H1 (cell line): ENCODE results near the gene C19orf44. TPM values are rescaled to one million over a fixed set of nuclear protein-coding genes. Genes with fewer than 3 reads are reported as not detected.

ENCODE experiments used
- CTCF ChIA-PET: fragments of 300-600 bp; sonication (Branson Sonifier 250); formaldehyde crosslinking; loops from one replicate; lab custom pipeline; 2021; ENCODE audit not compliant: partially characterized antibody; lab: Charles Lee
- POLR2A ChIA-PET: fragments of 300-600 bp; sonication (Branson Sonifier 250); formaldehyde crosslinking; loops from one replicate; lab custom pipeline; 2021; ENCODE audit warnings: inconsistent platforms; ENCODE audit not compliant: partially characterized antibody; lab: Charles Lee
- DNase-seq, 2 experiments: peaks; one replicate each; pipeline versions ENCODE4 v3.0.0 to v3.0.0-alpha.2; 2010 to 2022; ENCODE audit warnings: low spot score in 2 of 2, low read depth in 1 of 2, mixed read lengths in 1 of 2
- FAIRE-seq: peaks from 2 replicates; lab custom pipeline; 2011; peaks lifted over from hg19 to GRCh38; lab: Jason Lieb, UNC
- H2AFZ ChIP-seq: 2 replicates; pipeline ENCODE4 v1.8.1; 2012; ENCODE audit warnings: low read length, inconsistent platforms
- H2AK5ac ChIP-seq: 2 replicates; pipeline ENCODE4 v1.6.1; 2013; ENCODE audit warnings: low read depth, low read length
- H2BK120ac ChIP-seq: replicated peaks from 2 replicates; pipeline ENCODE3; 2013; ENCODE audit warnings: low read depth, low read length, inconsistent platforms
- H2BK12ac ChIP-seq: 2 replicates; pipeline ENCODE4 v1.6.1; 2013; ENCODE audit warnings: low read depth, low read length
- H2BK15ac ChIP-seq: 2 replicates; pipeline ENCODE4 v1.6.1; 2013; ENCODE audit warnings: low read length
- H2BK20ac ChIP-seq: 2 replicates; pipeline ENCODE4 v1.6.1; 2013; ENCODE audit warnings: low read length
- H2BK5ac ChIP-seq: 2 replicates; pipeline ENCODE4 v1.6.1; 2013; ENCODE audit warnings: low read depth, low read length
- H3K14ac ChIP-seq: 2 replicates; pipeline ENCODE4 v1.6.1; 2013; ENCODE audit warnings: inconsistent platforms; ENCODE audit not compliant: insufficient read length
- H3K18ac ChIP-seq: 2 replicates; pipeline ENCODE4 v1.6.1; 2013; ENCODE audit warnings: low read length; ENCODE audit errors: extremely low read depth
- H3K23ac ChIP-seq: 2 replicates; pipeline ENCODE4 v1.6.1; 2013; ENCODE audit warnings: inconsistent platforms; ENCODE audit not compliant: insufficient read length
- H3K23me2 ChIP-seq: 2 replicates; pipeline ENCODE4 v1.6.1; 2013; ENCODE audit warnings: low read depth, low read length
- H3K27ac ChIP-seq: 2 replicates; pipeline ENCODE4 v1.6.1; 2011; ENCODE audit warnings: low read depth, low read length, inconsistent platforms
- H3K27me3 ChIP-seq, 4 experiments: replicated peaks in 1 of 4; 1 replicate in 1 of 4; 2 replicates in 3 of 4; pipeline versions ENCODE4 v1.6.1 to v1.8.1; 2011 to 2013; ENCODE audit warnings: low read length in 3 of 4, mild to moderate bottlenecking in 3 of 4, inconsistent platforms in 2 of 4, mixed read lengths in 2 of 4, moderate library complexity in 1 of 4; ENCODE audit not compliant: control insufficient read depth in 3 of 4, insufficient read depth in 3 of 4; ENCODE audit errors: extremely low read depth in 1 of 4
- H3K36me3 ChIP-seq, 4 experiments: 2 replicates each; pipeline versions ENCODE4 v1.6.1 to v1.8.1; 2011 to 2013; ENCODE audit warnings: mild to moderate bottlenecking in 4 of 4, low read length in 3 of 4, moderate library complexity in 2 of 4, control low read depth in 1 of 4, inconsistent platforms in 1 of 4; ENCODE audit not compliant: insufficient read depth in 4 of 4, control insufficient read depth in 2 of 4
- H3K4ac ChIP-seq: replicated peaks from 2 replicates; pipeline ENCODE3; 2013; ENCODE audit warnings: low read length, low read depth, mixed read lengths, inconsistent platforms; ENCODE audit not compliant: insufficient read length
- H3K4me1 ChIP-seq, 4 experiments: replicated peaks in 1 of 4; 1 replicate in 1 of 4; 2 replicates in 3 of 4; pipeline versions ENCODE4 v1.6.1 to v1.8.1; 2011 to 2013; ENCODE audit warnings: low read length in 3 of 4, inconsistent platforms in 2 of 4, mixed read lengths in 1 of 4; ENCODE audit not compliant: insufficient read depth in 4 of 4, control insufficient read depth in 3 of 4
- H3K4me2 ChIP-seq, 2 experiments: 2 replicates each; pipeline versions ENCODE4 v1.6.1 to v1.8.1; 2011 to 2013; ENCODE audit warnings: low read depth in 2 of 2, low read length in 2 of 2, control low read depth in 1 of 2, inconsistent platforms in 1 of 2, mild to moderate bottlenecking in 1 of 2; ENCODE audit not compliant: insufficient read depth in 1 of 2
- H3K4me3 ChIP-seq, 4 experiments: fragments of 200-600, 300-600 bp in 1 of 4; sonication (generic), shearing (Covaris generic), sonication (Bioruptor Twin) in 1 of 4; 2 replicates each; pipeline versions ENCODE4 v1.5.1 to v1.8.1; 2011 to 2016; ENCODE audit warnings: low read length in 4 of 4, low read depth in 3 of 4, control low read depth in 2 of 4, inconsistent platforms in 2 of 4, mild to moderate bottlenecking in 2 of 4, mixed read lengths in 1 of 4, moderate library complexity in 1 of 4; ENCODE audit not compliant: insufficient read depth in 2 of 4; ENCODE audit errors: extremely low read depth in 1 of 4
- H3K56ac ChIP-seq: replicated peaks from 2 replicates; pipeline ENCODE3; 2013; ENCODE audit warnings: low read depth, mild to moderate bottlenecking, mixed read lengths, low read length, inconsistent platforms; ENCODE audit not compliant: insufficient read length
- H3K79me1 ChIP-seq: 2 replicates; pipeline ENCODE4 v1.6.1; 2013; ENCODE audit warnings: low read depth, low read length, control low read depth
- H3K79me2 ChIP-seq, 2 experiments: 2 replicates each; pipeline versions ENCODE4 v1.6.1 to v1.8.1; 2012 to 2013; ENCODE audit warnings: low read length in 2 of 2, mild to moderate bottlenecking in 2 of 2, inconsistent platforms in 1 of 2; ENCODE audit not compliant: insufficient read depth in 2 of 2, control insufficient read depth in 1 of 2
- H3K9ac ChIP-seq, 4 experiments: replicated peaks in 1 of 4; 1 replicate in 1 of 4; 2 replicates in 3 of 4; pipeline versions ENCODE4 v1.6.1 to v1.8.1; 2011 to 2013; ENCODE audit warnings: low read depth in 3 of 4, low read length in 3 of 4, control low read depth in 2 of 4, mild to moderate bottlenecking in 2 of 4, moderate library complexity in 2 of 4, inconsistent platforms in 1 of 4; ENCODE audit errors: extremely low read depth in 1 of 4
- H3K9me3 ChIP-seq, 2 experiments: 2 replicates each; pipeline versions ENCODE4 v1.6.1 to v1.8.1; 2012 to 2013; ENCODE audit warnings: mild to moderate bottlenecking in 2 of 2, moderate library complexity in 2 of 2, control low read depth in 1 of 2, inconsistent platforms in 1 of 2, low read depth in 1 of 2, low read length in 1 of 2, mixed read lengths in 1 of 2; ENCODE audit not compliant: insufficient read depth in 2 of 2
- H4K20me1 ChIP-seq, 2 experiments: replicated peaks in 1 of 2; 2 replicates each; pipeline versions ENCODE3 to v1.8.1; 2011 to 2013; ENCODE audit warnings: inconsistent platforms in 2 of 2, low read length in 2 of 2, mild to moderate bottlenecking in 1 of 2; ENCODE audit not compliant: insufficient read depth in 2 of 2, control insufficient read depth in 1 of 2
- H4K5ac ChIP-seq: 2 replicates; pipeline ENCODE4 v1.6.1; 2013; ENCODE audit warnings: low read length, low read depth, mixed read lengths, inconsistent platforms; ENCODE audit not compliant: insufficient read length
- H4K8ac ChIP-seq: 2 replicates; pipeline ENCODE4 v1.8.0; 2013; ENCODE audit warnings: mild to moderate bottlenecking, moderate library complexity, low read length, inconsistent platforms; ENCODE audit not compliant: insufficient read depth; ENCODE audit errors: extremely low read depth
- H4K91ac ChIP-seq: replicated peaks from 2 replicates; pipeline ENCODE3; 2013; ENCODE audit warnings: low read length, mixed read lengths, inconsistent platforms; ENCODE audit not compliant: insufficient read length
- BRCA1 ChIP-seq: IDR thresholded peaks from 2 replicates; pipeline ENCODE4 v1.6.1; 2012; ENCODE audit warnings: low read depth, low read length, improper control_type of control experiment
- CEBPB ChIP-seq: IDR thresholded peaks from 2 replicates; pipeline ENCODE4 v1.6.1; 2012; ENCODE audit warnings: low read depth, low read length
- CHD2 ChIP-seq: IDR thresholded peaks from 2 replicates; pipeline ENCODE4 v1.6.1; 2012; ENCODE audit warnings: low read length, improper control_type of control experiment
- CTCF ChIP-seq, 3 experiments: IDR thresholded peaks; 1 replicate in 2 of 3; 2 replicates in 1 of 3; pipeline versions ENCODE4 v1.5.1 to v1.6.1; 2011; ENCODE audit warnings: low read length in 3 of 3, mild to moderate bottlenecking in 3 of 3, inconsistent platforms in 2 of 3, low read depth in 1 of 3, moderate library complexity in 1 of 3; ENCODE audit not compliant: insufficient read depth in 1 of 3; ENCODE audit errors: control extremely low read depth in 1 of 3
- MAFK ChIP-seq: IDR thresholded peaks from 2 replicates; pipeline ENCODE4 v1.6.1; 2012; ENCODE audit warnings: low read depth, mild to moderate bottlenecking, improper control_type of control experiment, low read length
- RBBP5 ChIP-seq: IDR thresholded peaks from 2 replicates; pipeline ENCODE4 v1.7.1; 2012; ENCODE audit warnings: low read depth, mild to moderate bottlenecking, inconsistent platforms, low read length, moderate library complexity, borderline replicate concordance
- SP4 ChIP-seq: IDR thresholded peaks from 2 replicates; pipeline ENCODE4 v1.6.1; 2012; ENCODE audit warnings: low read length, inconsistent platforms
- SRF ChIP-seq: IDR thresholded peaks from 2 replicates; pipeline ENCODE4 v1.6.1; 2011; ENCODE audit warnings: mild to moderate bottlenecking, low read depth, low read length, moderate library complexity
- USF2 ChIP-seq: IDR thresholded peaks from 2 replicates; pipeline ENCODE4 v1.6.1; 2011; ENCODE audit warnings: low read length, improper control_type of control experiment
- WGBS, 2 experiments: shearing (Covaris generic) in 1 of 2; methylation state at CpG; one replicate each; pipeline versions ENCODE4 v1.1.6 to v1.1.7; 2013 to 2015; ENCODE audit warnings: low lambda C conversion rate in 2 of 2, mixed read lengths in 2 of 2, inconsistent platforms in 1 of 2, low coverage in 1 of 2, missing lambda C conversion rate in 1 of 2; ENCODE audit not compliant: insufficient replicate concordance in 2 of 2, insufficient coverage in 1 of 2, insufficient read length in 1 of 2; ENCODE audit errors: extremely low coverage in 1 of 2, missing lambda C conversion rate in 1 of 2; 5-methylcytosine and 5-hydroxymethylcytosine counted together
- polyA plus RNA-seq, 7 experiments: library from polyadenylated mRNA; depleted of rRNA in 3 of 7; stranded (reverse) in 5 of 7; unstranded in 2 of 7; fragments of >200 nt in 5 of 7; fragments of 200-250 nt in 2 of 7; gene quantifications; 1 replicate in 5 of 7; 2 replicates in 1 of 7; 4 replicates in 1 of 7; pipeline versions ENCODE4 v1.2.1 to v1.2.3, GENCODE V29; 2011 to 2013; ENCODE audit warnings: missing spikeins in 2 of 7, mixed read lengths in 2 of 7
- total RNA-seq: library from RNA; stranded (reverse); fragmentation: NEBNext Ultra II Directional; extraction: Animal tissue kit (Norgen Biotek cat#: 25700); gene quantifications from 2 replicates; pipeline ENCODE4 v1.2.1, GENCODE V29; 2021

The C19orf44 gene
- total and polyA plus RNA-seq, 2 of the 8 experiments (the other 6 are each of a cell fraction or from before 2014, with no cell fraction given), result 2.1 to 4.5 TPM

GRCh38 chr19:16566161-16566560 lies 70.0 kb downstream of the C19orf44 start:
- no peak overlapping the region for H3K18ac ChIP-seq
- no peak for TF ChIP-seq MAFK
- TF ChIP-seq BRCA1, result no peak
- TF ChIP-seq SP4, result no peak
- TF ChIP-seq CEBPB, result no peak
- no peak for TF ChIP-seq RBBP5
- TF ChIP-seq CHD2, result no peak
- no peak for TF ChIP-seq USF2
- no peak for TF ChIP-seq SRF
- no peak for TF ChIP-seq CTCF (IDR thresholded peaks at IDR 0.05; ENCODE audit: control extremely low read depth in 1 of 3, insufficient read depth in 1 of 3, low read depth in 1 of 3, low read length in 3 of 3)
- TF ChIP-seq, all 59 proteins: peak for 0
- Histone ChIP-seq H2AFZ (no peak overlapping the region), H2BK5ac (no peak overlapping the region), H3K23me2 (no peaks in the 10 kb centered on the region), H3K4me3 (no peak overlapping the region), H3K4me2 (no peak overlapping the region), H3K14ac (no peak overlapping the region), H4K91ac (no peak overlapping the region), H3K27me3 (no peaks in the 10 kb centered on the region; a peak in 1 of 7 replicates), H4K8ac (no peak overlapping the region; the same call in 1 of the 2 replicates), H3K4ac (no peak overlapping the region), H4K5ac (no peak overlapping the region), H3K56ac (no peak overlapping the region), H3K36me3 (peaks cover 13 to 50% (median 15%) of the 10 kb centered on the region in 4 experiments), H3K4me1 (peaks cover 0 to 1% (median under 1%) of the 10 kb centered on the region in 4 experiments; a peak in 4 of 7 replicates), H2BK15ac (no peak overlapping the region), H2AK5ac (no peak overlapping the region), H2BK20ac (no peak overlapping the region), H2BK12ac (no peak overlapping the region), H2BK120ac (no peak overlapping the region), H3K23ac (no peak overlapping the region), H3K27ac (no peak overlapping the region), H3K9me3 (no peaks in the 10 kb centered on the region), H3K9ac (no peak overlapping the region), H4K20me1 (peaks cover 6 to 8% of the 10 kb centered on the region in 2 experiments), H3K79me2 (peaks cover 0 to 15% of the 10 kb centered on the region in 2 experiments; a peak in 3 of 4 replicates), H3K79me1 (peaks cover 8% of the 10 kb centered on the region; the same call in 1 of the 2 replicates)
- DNase-seq, result no peak
- ChIA-PET CTCF (interaction anchor here (1.5 kb wide), 1 partner anchor 48 kb away, joined by 3 read pairs; no protein-coding TSS in a partner anchor), POLR2A (interaction anchor here (0.6 kb wide), 1 partner anchor 68 kb away, joined by 3 read pairs; no protein-coding TSS in a partner anchor)
- WGBS, 2 experiments, result 94% methylated on average over 10 of the region's 10 CpGs; no CpG with 5 or more reads in 1 of the 2 experiments
- no peak for FAIRE-seq
